GM21529 (cell line): ENCODE data around the gene NAP1L4.

Experiments
- ATAC-seq: cut with Tn5 transposase; IDR thresholded peaks from one replicate; pipeline ENCODE4 v1.9.1; 2021; ENCODE audit not compliant: unreplicated experiment

The NAP1L4 gene

DNA sequence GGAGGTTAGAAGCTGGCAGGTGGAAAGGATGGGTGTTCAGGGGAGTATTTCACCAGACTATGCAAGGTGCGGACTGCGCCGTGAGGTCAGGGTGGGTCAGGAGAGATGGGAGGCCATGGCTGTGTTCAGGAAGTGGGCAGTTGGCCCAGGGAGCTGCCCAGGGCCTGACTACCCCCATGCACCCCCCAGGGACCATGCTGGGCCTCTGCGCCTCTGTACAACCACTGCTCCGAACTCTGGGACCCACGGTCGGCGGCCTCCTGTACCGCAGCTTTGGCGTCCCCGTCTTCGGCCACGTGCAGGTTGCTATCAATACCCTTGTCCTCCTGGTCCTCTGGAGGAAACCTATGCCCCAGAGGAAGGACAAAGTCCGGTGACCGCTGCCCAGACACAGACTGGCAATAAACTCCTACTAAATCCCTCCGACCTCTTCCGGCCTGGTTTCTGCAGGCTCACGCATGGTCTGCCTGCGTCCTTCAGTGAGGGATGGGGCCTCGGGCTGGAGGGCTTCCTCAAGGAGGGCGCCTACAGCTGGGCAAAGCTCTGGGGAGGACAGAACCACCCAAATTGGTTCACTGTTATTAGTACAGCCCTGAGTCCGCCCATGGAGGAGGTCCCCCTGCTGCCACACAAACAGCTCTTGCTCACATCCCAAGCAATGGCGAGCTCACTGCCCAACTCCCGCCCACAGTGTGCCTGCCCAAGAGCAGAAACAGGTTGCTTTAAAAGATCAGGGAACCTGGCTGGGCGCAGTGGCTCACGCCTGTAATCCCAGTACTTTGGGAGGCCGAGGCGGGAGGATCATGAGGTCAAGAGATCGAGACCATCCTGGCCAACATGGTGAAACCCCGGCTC lies 67.1 kb downstream of the NAP1L4 start:
- no peak for ATAC-seq

GRCh38 chr11:2924381-2924780 lies 67.7 kb downstream of the NAP1L4 start:
- ATAC-seq = no peak

DNA sequence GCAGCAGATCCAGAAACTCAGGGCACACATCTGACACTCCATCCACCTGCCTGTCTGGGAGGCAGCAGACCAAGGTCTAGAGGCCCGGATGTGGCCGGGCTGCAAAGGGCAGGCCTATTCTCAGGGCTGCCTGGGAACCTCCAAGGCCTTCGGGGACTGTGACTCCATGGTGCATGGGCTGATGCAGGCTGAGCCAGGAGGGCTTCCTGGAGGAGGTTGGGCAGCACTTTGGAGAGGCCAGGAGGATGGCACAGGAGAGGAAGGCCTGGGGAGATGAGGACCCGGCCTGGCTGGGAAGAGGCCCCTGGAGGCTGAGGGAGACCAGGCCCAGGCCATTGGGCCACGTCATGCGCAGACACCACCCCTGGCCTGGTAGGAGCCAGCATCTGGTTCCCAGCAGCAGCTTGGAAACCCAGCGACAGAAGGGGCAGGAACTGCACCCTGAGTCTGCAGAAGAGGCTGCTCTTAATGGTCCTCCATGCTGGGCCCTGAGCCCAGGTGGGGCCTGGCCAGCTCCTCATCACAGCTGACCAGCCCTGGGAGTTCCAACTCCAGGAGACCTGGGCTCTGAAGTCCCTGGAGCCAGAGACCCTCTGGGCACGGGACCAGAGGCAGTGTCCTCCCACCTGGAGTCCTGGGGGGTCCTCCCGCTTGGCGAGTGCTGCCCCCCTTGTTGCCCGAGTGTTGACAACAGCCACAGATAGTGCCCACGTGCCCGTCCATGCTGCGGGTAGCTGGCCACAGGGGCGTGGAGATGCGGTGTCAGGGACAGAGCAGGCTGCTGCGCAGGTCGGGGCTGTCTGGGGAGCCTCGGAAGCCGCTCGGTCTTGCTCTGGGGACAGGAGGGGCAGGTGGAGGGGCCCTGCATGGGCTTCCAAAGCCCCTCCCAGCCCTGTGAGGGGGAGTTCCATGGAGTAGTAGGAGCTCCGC lies 68.4 kb downstream of the NAP1L4 start:
- ATAC-seq = no peak

DNA sequence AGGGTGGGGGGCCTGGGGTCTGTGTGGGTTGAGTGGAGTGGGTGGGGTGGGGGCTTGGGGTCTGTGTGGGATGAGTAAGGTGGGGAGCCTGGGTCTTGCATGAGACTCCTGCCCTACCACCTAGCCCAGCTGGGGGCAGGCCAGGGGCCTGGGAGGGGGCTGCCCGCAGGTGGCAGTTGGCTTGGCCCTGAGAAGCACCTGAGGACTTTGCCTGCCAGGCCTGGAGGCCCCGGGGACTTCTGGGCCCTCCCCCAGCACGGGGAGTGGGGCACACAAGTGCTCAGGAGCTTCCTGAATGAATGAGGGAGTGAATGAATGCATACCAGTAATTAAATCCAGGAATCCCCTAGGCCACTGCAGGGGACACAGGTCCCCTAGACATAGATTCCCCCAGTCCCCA lies 69.5 kb downstream of the NAP1L4 start:
- ATAC-seq = no peak

- no peak for ATAC-seq
These were observed 70.2 kb downstream of the NAP1L4 start for GRCh38 chr11:2921742-2922493.

GRCh38 chr11:2921261-2921660 lies 70.9 kb downstream of the NAP1L4 start:
- no peak for ATAC-seq

DNA sequence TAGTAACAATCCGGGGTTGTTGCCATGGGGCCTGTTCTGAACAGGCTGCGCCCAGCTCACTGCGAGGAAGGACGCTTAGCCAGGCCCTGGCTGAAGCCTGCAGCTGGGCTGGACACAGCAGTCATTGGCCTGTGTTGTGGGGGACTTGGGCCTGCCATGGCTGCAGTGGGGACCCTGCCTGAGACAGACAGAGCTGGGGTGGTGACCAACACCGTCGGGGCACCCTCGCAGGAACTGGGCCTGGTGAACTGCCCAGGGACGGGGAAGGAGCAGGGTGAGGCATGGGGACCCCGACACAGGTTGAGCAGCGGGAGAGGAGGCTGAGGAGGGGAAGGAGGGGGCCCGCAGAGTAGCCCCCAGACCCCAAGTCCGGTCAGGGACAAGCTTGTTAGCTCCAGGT lies 71.8 kb downstream of the NAP1L4 start:
- ATAC-seq = no peak

DNA sequence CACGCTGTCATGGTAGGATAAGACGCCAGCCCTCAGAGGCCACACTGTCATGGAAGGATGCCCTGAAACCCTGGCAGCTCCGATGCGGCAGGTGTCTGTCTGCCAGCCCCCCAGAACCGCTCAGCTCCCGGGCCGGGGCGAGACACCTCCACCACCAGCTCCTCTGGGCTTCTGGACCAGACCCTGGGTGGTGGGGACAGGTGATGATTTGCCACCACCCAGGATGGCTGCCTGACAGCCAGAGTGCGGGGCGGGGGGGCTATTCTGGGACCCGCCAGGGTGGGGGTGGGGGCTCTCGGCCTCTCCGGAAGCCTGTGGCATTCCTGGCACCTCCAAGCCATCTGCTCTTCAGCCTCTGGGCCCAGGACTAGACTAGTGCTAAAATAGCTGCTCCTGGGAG lies 72.3 kb downstream of the NAP1L4 start:
- no peak for ATAC-seq

DNA sequence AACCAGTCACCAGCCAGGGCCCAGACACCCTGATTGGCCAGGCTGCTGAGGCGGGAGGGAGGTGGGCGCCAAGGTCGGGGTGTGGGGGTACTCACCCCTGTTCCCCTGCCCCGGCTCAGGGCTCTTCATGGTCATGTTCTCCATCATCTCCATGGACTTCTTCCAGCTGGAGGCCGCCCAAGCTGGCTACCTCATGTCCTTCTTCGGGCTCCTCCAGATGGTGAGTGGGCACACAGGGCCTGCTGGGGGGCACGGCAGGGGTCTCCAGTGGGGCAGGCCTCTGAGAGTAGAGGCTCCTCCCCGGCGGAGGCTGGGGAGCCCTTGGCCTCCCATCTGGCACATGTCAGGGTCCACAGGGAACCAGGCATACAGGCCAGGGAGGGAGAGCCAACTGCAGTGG lies 72.9 kb downstream of the NAP1L4 start:
- ATAC-seq = no peak

- no peak for ATAC-seq
These were observed 74.2 kb downstream of the NAP1L4 start for GRCh38 chr11:2917842-2918490.

DNA sequence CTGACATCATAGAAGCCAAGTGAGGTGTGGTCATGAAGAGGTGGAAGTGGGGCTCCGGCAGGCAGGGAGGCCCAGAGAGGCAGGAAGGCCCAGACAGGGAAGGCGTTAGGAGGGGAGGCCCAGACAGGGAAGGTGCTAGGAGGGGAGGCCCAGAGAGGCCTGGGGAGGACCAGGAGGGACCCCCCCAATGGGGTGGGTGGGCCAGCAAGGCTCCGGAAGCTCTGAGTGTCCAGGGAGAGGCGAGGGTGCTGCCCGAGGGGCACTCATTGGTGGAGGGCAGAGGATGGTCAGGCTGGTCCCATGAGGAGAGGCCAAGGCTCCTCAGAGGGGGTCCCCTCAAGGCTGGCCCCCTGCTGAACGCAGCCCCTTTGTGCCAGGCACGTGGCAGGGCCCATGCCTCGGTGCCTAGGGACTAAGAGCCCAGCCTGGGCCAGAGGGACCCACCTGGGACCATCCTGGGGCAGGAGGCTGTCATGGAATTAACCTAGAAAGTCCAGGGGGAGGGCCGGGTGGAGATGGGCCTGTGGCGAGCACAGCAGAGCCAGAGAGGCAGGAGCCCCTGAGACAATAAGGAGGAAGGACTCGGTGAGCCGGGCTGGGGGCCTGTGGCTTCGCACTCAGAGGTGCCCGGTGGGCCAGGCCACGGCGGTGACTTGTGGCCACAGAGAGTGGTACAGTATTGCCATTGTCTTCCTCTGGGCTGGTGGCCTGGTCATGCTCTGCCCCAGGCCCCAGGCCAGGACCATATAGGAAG lies 75.1 kb downstream of the NAP1L4 start:
- ATAC-seq = no peak

- ATAC-seq = no peak
These were observed 75.8 kb downstream of the NAP1L4 start for GRCh38 chr11:2916114-2916891.

DNA sequence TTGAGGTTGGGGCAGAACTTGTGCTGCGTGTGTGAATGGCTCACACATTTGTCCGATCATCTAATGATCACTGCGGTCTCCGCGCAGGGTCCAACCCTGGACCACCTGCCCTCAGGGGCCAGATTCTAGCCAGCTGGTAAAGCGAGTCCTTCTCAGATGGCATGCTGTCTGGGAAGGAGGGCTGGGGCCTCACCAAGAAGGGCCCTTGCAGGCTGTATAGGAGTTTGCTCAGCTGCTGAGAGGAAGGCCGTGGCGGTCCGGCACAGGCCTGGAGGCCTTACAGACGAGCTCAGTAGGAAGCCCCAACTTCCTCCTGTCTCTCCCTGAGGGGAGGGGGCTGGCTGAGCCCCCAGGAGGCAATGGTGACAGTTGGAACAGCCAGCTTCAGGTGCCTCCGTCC lies 76.7 kb downstream of the NAP1L4 start:
- no peak for ATAC-seq

DNA sequence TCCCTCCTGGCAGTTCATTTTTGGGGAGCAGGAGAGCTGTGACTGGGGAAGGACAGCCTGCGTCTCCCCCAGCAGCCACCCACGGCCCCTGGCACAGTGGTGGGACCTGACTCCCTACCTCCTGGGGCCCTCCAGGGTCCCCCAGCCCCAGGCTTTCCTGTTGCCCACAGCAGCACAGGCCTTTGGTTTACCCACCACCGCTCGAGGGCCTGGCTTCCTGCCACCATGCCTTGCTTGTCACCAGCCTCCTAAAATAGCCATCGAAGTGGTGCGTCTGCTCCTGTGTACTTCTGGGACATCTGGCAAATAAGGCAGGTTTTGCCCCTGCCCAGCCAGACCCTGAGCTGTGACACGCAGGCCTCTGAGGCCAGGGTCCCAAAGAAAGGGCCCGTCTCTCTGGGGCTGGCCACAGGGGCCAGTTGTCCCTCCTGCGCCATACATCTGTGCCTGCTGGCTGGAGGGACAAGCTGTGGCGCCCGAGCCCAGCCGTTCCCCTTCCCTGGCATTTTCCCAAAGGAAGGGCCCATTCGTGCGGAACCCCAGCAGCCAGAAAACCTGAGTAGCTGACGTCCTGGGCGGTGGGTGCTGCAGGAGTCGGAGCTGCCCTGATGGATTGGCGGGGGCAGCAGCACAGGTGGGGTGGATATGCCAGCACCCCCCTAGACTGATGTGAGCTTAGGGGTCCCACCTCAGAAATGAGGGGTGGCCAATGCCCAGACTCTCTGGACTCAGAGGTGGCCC lies 77.5 kb downstream of the NAP1L4 start:
- ATAC-seq = no peak

DNA sequence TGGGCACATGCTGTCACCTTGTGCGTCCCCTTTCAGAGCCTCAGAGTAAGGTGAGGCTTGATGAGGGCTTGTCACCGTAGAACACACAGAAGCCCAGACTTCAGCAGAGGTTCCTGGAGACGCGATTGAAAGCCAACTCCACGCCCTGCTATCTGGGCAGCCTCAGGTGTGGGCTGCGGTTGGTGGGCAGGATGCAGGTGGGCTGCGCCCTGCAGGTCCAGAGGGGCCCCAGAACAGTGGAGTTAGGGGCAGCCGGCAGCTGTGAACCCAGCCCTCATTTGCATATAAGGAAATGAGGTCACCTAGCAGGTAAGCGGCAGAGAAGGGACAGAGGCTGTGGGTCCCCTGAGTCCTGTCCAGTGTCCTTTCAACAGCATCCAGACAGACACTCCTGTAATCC lies 78.4 kb downstream of the NAP1L4 start:
- ATAC-seq = no peak

DNA sequence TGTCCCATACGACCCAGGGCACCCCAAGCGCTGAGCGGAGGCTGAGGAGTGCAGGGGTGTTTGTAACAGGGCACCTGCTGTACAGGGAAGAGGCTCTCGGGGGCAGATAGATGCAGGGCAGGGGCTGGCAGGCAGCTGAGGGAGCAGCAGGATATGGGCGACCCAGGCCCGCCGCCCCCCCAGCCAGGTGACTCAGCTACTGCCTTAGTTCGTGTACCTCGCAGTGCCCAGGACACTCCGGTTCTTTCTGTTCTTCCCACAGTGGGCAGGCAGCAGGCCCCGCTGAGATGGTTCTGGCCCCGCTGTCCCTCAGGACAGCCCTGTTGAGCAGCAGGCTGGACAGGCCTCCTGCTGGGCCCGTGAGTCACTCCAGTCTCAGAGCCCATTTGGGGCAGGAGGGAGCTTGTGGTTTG lies 79.1 kb downstream of the NAP1L4 start:
- ATAC-seq = no peak

GRCh38 chr11:2912498-2912897 lies 79.6 kb downstream of the NAP1L4 start:
- no peak for ATAC-seq

GRCh38 chr11:2911785-2912391 lies 80.2 kb downstream of the NAP1L4 start:
- ATAC-seq = no peak
